ENCODE data around the gene APOC3. TPM values are rescaled to one million over a fixed set of nuclear protein-coding genes. Genes with fewer than 3 reads are reported as not detected.
A peak's percentile ranks its signal among the peaks of the same experiment; 100 is the strongest.

The APOC3 gene
- polyA plus RNA-seq, 1 donor (not counting 4 experiments of a cell fraction or from before 2014, with no cell fraction given), result not detected

- Histone ChIP-seq H3K27me3 (ENCODE audit: control insufficient read depth, extremely low read depth, insufficient read depth, low read length) (no peaks in the 10 kb centered on the region), H3K4me1 (ENCODE audit: control insufficient read depth, extremely low read depth, insufficient read depth, low read length) (peaks cover 16% of the 10 kb centered on the region), H2AFZ (ENCODE audit: control insufficient read depth, low read length) (no peak overlapping the region), H3K79me2 (ENCODE audit: control insufficient read depth, insufficient read depth, low read length) (no peaks in the 10 kb centered on the region), H3K4me3 (ENCODE audit: control insufficient read depth in 2 of 3, extremely low read depth in 1 of 3, insufficient read depth in 2 of 3, low read depth in 1 of 3, low read length in 3 of 3) (no peak overlapping the region), H3K4me2 (ENCODE audit: control insufficient read depth, extremely low read depth, insufficient read depth, low read depth, low read length) (peak overlapping the region; percentile 22), H3K9ac (ENCODE audit: control insufficient read depth, extremely low read depth, insufficient read depth, low read length) (no peak overlapping the region), H3K9me3 (ENCODE audit: control insufficient read depth, low read depth, low read length) (no peaks in the 10 kb centered on the region), H3K36me3 (ENCODE audit: control insufficient read depth in 2 of 2, extremely low read depth in 1 of 2, insufficient read depth in 2 of 2, low read length in 2 of 2) (peaks cover 15 to 19% of the 10 kb centered on the region in 2 experiments), H4K20me1 (ENCODE audit: control insufficient read depth, extremely low read depth, insufficient read depth, low read length) (no peaks in the 10 kb centered on the region), H3K9me1 (ENCODE audit: control insufficient read depth, extremely low read depth, insufficient read depth, low read length) (no peaks in the 10 kb centered on the region), H3K27ac (ENCODE audit: control insufficient read depth, insufficient read depth, low read length) (peak overlapping the region; percentile 5)
- peak; percentile 99 for FAIRE-seq
- dilution Hi-C loops (cut with MboI; ENCODE audit: extremely low pct_ligation_motif_present, low sequenced_read_pairs), result no loop called here
- TF ChIP-seq EZH2 (IDR thresholded peaks at IDR 0.05; ENCODE audit: low read length), result no peak
- TF ChIP-seq CTCF (optimal IDR thresholded peaks at IDR 0.05 in 1 of 3, IDR thresholded peaks at IDR 0.05 in 1 of 3, conservative IDR thresholded peaks at IDR 0.05 in 1 of 3; ENCODE audit: extremely low read depth in 1 of 3, insufficient read depth in 2 of 3, low read length in 3 of 3), result no peak
- peak; percentile 65 for DNase-seq (ENCODE audit: low read depth, low spot score)
Observed at GRCh38 chr11:116861539-116861938, 31.8 kb downstream of the APOC3 start.

- no peak overlapping the region for H3K4me3 ChIP-seq (ENCODE audit: control insufficient read depth in 2 of 3, extremely low read depth in 1 of 3, insufficient read depth in 2 of 3, low read depth in 1 of 3, low read length in 3 of 3)
- no peak for TF ChIP-seq EZH2 (IDR thresholded peaks at IDR 0.05; ENCODE audit: low read length)
- TF ChIP-seq CTCF (optimal IDR thresholded peaks at IDR 0.05 in 1 of 3, IDR thresholded peaks at IDR 0.05 in 1 of 3, conservative IDR thresholded peaks at IDR 0.05 in 1 of 3; ENCODE audit: extremely low read depth in 1 of 3, insufficient read depth in 2 of 3, low read length in 3 of 3), result no peak
- no peak overlapping the region for H3K4me2 ChIP-seq (ENCODE audit: control insufficient read depth, extremely low read depth, insufficient read depth, low read depth, low read length)
- no peaks in the 10 kb centered on the region for H3K9me1 ChIP-seq (ENCODE audit: control insufficient read depth, extremely low read depth, insufficient read depth, low read length)
- no peak for DNase-seq (ENCODE audit: low read depth, low spot score)
- peak; percentile 43 for FAIRE-seq
- H3K4me1 ChIP-seq (ENCODE audit: control insufficient read depth, extremely low read depth, insufficient read depth, low read length), result peaks cover 16% of the 10 kb centered on the region
- H3K9ac ChIP-seq (ENCODE audit: control insufficient read depth, extremely low read depth, insufficient read depth, low read length), result no peak overlapping the region
- H3K36me3 ChIP-seq (ENCODE audit: control insufficient read depth in 2 of 2, extremely low read depth in 1 of 2, insufficient read depth in 2 of 2, low read length in 2 of 2), result peaks cover 15 to 17% of the 10 kb centered on the region in 2 experiments
- peak overlapping the region; percentile 22 for H3K27ac ChIP-seq (ENCODE audit: control insufficient read depth, insufficient read depth, low read length)
- H3K9me3 ChIP-seq (ENCODE audit: control insufficient read depth, low read depth, low read length), result no peaks in the 10 kb centered on the region
- H3K27me3 ChIP-seq (ENCODE audit: control insufficient read depth, extremely low read depth, insufficient read depth, low read length), result no peaks in the 10 kb centered on the region
- no peak overlapping the region for H2AFZ ChIP-seq (ENCODE audit: control insufficient read depth, low read length)
- H3K79me2 ChIP-seq (ENCODE audit: control insufficient read depth, insufficient read depth, low read length), result no peaks in the 10 kb centered on the region
- dilution Hi-C loops (cut with MboI; ENCODE audit: extremely low pct_ligation_motif_present, low sequenced_read_pairs), result no loop called here
- H4K20me1 ChIP-seq (ENCODE audit: control insufficient read depth, extremely low read depth, insufficient read depth, low read length), result no peaks in the 10 kb centered on the region
Observed at GRCh38 chr11:116862185-116862584, 32.5 kb downstream of the APOC3 start.

Measured in keratinocyte (primary cell).